SU-DHL-6 (cell line): ENCODE results near the gene BLACAT1.

Source experiments
- EZH2phosphoT487 ChIP-seq: fragments of 200-600 bp; sonication (generic), shearing (Covaris generic); conservative IDR thresholded peaks from 2 replicates; pipeline ENCODE4 v1.6.1; 2018; ENCODE audit warnings: mild to moderate bottlenecking, antibody characterized with exemption, low read length, moderate library complexity, mixed read lengths
- TF ChIP-seq, protein P1 (sequence below): fragments of 200-600 bp; sonication (generic); IDR thresholded peaks from one replicate; pipeline ENCODE4 v1.5.1; 2017; ENCODE audit warnings: antibody characterized with exemption, mild to moderate bottlenecking, low read length, moderate library complexity; ENCODE audit not compliant: insufficient read depth, poor library complexity, severe bottlenecking

GRCh38 chr1:205500240-205501233 lies 44.7 kb upstream of the BLACAT1 start:
- no peak for TF ChIP-seq EZH2phosphoT487
- TF ChIP-seq, protein P1, sequence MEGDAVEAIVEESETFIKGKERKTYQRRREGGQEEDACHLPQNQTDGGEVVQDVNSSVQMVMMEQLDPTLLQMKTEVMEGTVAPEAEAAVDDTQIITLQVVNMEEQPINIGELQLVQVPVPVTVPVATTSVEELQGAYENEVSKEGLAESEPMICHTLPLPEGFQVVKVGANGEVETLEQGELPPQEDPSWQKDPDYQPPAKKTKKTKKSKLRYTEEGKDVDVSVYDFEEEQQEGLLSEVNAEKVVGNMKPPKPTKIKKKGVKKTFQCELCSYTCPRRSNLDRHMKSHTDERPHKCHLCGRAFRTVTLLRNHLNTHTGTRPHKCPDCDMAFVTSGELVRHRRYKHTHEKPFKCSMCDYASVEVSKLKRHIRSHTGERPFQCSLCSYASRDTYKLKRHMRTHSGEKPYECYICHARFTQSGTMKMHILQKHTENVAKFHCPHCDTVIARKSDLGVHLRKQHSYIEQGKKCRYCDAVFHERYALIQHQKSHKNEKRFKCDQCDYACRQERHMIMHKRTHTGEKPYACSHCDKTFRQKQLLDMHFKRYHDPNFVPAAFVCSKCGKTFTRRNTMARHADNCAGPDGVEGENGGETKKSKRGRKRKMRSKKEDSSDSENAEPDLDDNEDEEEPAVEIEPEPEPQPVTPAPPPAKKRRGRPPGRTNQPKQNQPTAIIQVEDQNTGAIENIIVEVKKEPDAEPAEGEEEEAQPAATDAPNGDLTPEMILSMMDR, result no peak
